Activated B cell treated with CpG ODN at 0.5 μM for 24 hours (primary cell): ENCODE data around the gene AGAP1. TPM values are rescaled to one million over a fixed set of nuclear protein-coding genes. Genes with fewer than 3 reads are reported as not detected.

ENCODE experiments used
- ATAC-seq: fragments of 200-7000 bp; cut with Tn5 transposase; one replicate; pipeline ENCODE4 v1.10.0; 2021; ENCODE audit warnings: low read depth, mild to moderate bottlenecking, moderate library complexity
- CTCF ChIA-PET: fragments of 350-600 bp; sonication (Branson Sonifier 250); formaldehyde crosslinking; loops from one replicate; lab custom pipeline; 2021; ENCODE audit warnings: antibody characterized with exemption; lab: Charles Lee
- POLR2A ChIA-PET: fragments of 350-600 bp; sonication (Branson Sonifier 250); formaldehyde crosslinking; loops from one replicate; lab custom pipeline; 2021; ENCODE audit warnings: antibody characterized with exemption; lab: Charles Lee
- DNase-seq: peaks from one replicate; pipeline ENCODE4 v3.0.0; 2022
- H3K27ac Mint-ChIP-seq: one replicate; pipeline ENCODE4 v1.8.0; 2020; ENCODE audit warnings: mixed read lengths
- H3K27me3 Mint-ChIP-seq: one replicate; pipeline ENCODE4 v1.8.0; 2021; ENCODE audit warnings: mixed read lengths
- H3K36me3 Mint-ChIP-seq: one replicate; pipeline ENCODE4 v1.8.0; 2021; ENCODE audit warnings: low read depth, mixed read lengths
- H3K4me1 Mint-ChIP-seq: one replicate; pipeline ENCODE4 v1.8.0; 2021; ENCODE audit warnings: mixed read lengths
- H3K4me3 Mint-ChIP-seq: one replicate; pipeline ENCODE4 v1.8.0; 2020; ENCODE audit warnings: mild to moderate bottlenecking, mixed read lengths
- H3K9me3 Mint-ChIP-seq: one replicate; pipeline ENCODE4 v1.8.0; 2020; ENCODE audit warnings: mixed read lengths
- CTCF ChIP-seq: fragments of 200-600 bp; IDR thresholded peaks from one replicate; pipeline ENCODE4 v1.8.0; 2022; ENCODE audit warnings: antibody characterized with exemption, mild to moderate bottlenecking
- intact Hi-C: fragments of 100-400 bp; cut with micrococcal nuclease; formaldehyde crosslinking; loops from one replicate; pipeline ENCODE4 v1.15.1; 2024
- total RNA-seq: library from RNA; stranded (reverse); gene quantifications from 2 replicates; pipeline ENCODE4 v1.2.3, GENCODE V29; 2022

Gene AGAP1
- total RNA-seq, 1 donor from 2014 or later = not detected

- H3K9me3 Mint-ChIP-seq = no peaks in the 10 kb centered on the region
- no peak for DNase-seq
- H3K4me3 Mint-ChIP-seq = no peak overlapping the region
- H3K36me3 Mint-ChIP-seq = no peaks in the 10 kb centered on the region
- intact Hi-C loops = no loop called here
- no peak for ATAC-seq
- H3K27ac Mint-ChIP-seq = no peak overlapping the region
- CTCF ChIA-PET = no interaction called here
- H3K27me3 Mint-ChIP-seq = peaks cover 63% of the 10 kb centered on the region
- no peak for TF ChIP-seq CTCF
- H3K4me1 Mint-ChIP-seq = peaks cover 4% of the 10 kb centered on the region
- POLR2A ChIA-PET = no interaction called here
Measured at GRCh38 chr2:235498946-235499812, 5.3 kb downstream of the AGAP1 start.

DNA sequence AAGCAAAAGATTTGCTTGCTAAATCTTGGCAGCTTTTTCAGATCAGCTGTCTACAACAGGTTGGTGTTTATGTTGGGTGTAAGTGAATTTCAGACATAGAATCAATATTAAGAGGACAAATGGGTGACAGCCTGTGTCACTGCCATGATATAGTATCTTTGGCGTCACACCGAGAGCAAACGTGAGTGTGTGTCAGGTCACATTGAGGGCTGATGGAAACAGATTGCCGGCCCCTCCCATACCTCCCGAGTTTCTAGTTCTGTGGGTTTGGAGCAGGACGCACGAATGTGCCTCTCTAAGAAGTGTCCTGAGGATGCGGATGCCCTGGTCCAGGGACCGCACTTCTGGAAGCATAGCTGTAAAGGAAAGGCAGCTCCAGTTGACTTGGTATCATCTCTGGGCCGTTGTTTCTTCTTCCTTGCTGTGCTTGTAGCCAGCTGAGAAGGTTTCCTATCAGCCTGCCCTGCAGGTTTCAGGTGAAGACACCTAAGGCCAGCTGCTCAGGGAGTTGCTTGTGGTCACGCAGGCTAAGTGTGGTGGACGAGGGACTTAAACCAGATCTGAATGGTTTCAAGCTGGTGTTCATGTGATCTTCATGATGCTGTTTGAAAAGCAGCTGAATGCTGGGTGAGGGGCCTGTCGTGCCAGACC is 6.4 kb downstream of the AGAP1 start:
- H3K27me3 Mint-ChIP-seq = peaks cover 62% of the 10 kb centered on the region
- H3K4me1 Mint-ChIP-seq = peaks cover 4% of the 10 kb centered on the region
- ATAC-seq (no peak), DNase-seq (no peak)
- ChIA-PET POLR2A (no interaction called here), CTCF (no interaction called here)
- H3K27ac Mint-ChIP-seq = no peak overlapping the region
- intact Hi-C loops = no loop called here
- H3K36me3 Mint-ChIP-seq = no peaks in the 10 kb centered on the region
- H3K9me3 Mint-ChIP-seq = no peaks in the 10 kb centered on the region
- TF ChIP-seq CTCF = no peak
- H3K4me3 Mint-ChIP-seq = no peak overlapping the region

GRCh38 chr2:235500761-235501672 is 7.2 kb downstream of the AGAP1 start:
- H3K4me1 Mint-ChIP-seq = no peaks in the 10 kb centered on the region
- CTCF ChIA-PET = no interaction called here
- no peak for DNase-seq

DNA sequence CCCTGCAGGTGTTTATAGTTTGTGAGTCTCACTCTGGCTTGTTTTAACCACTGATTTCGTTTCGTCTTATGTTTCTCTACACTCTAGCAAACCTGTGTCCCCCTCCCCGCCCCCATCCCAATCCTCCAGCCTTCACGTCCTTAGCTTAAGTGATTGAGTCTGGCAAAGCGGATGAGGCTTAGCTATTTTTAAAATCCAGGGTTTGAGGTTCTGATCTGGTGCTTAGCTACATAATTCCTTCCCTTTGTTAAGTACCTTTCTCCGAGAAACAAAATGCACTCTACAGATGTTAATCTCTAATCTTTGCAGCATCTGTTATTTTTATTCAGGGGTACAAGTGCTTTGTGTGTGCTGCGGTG is 7.8 kb downstream of the AGAP1 start:
- intact Hi-C loops = no loop called here
- no peak for ATAC-seq

More at GRCh38 chr2:235500761-235501672, 7.2 kb downstream of the AGAP1 start:
- TF ChIP-seq CTCF = no peak
- intact Hi-C loops = no loop called here
- Mint-ChIP-seq H3K36me3 (no peaks in the 10 kb centered on the region), H3K4me3 (no peak overlapping the region), H3K27ac (no peak overlapping the region), H3K27me3 (peaks cover 54% of the 10 kb centered on the region), H3K9me3 (no peaks in the 10 kb centered on the region)
- POLR2A ChIA-PET = no interaction called here
- no peak for ATAC-seq

More for the DNA sequence above, 7.8 kb downstream of the AGAP1 start:
- no peak overlapping the region for H3K27ac Mint-ChIP-seq
- H3K36me3 Mint-ChIP-seq = no peaks in the 10 kb centered on the region
- no peak for DNase-seq
- POLR2A ChIA-PET = no interaction called here
- no peak for TF ChIP-seq CTCF
- peaks cover 49% of the 10 kb centered on the region for H3K27me3 Mint-ChIP-seq
- no peak overlapping the region for H3K4me3 Mint-ChIP-seq
- no peaks in the 10 kb centered on the region for H3K9me3 Mint-ChIP-seq
- CTCF ChIA-PET = no interaction called here
- H3K4me1 Mint-ChIP-seq = no peaks in the 10 kb centered on the region
